NOMO-1 treated with dmso at 0.1 percent for 144 hours (cell line): ENCODE measurements around the gene ARHGEF28.

Experiments
- DNase-seq: peaks from one replicate; lab custom pipeline; 2025; ENCODE audit not compliant: unreplicated experiment; lab: John Stamatoyannopoulos, UW

ARHGEF28 gene

DNA sequence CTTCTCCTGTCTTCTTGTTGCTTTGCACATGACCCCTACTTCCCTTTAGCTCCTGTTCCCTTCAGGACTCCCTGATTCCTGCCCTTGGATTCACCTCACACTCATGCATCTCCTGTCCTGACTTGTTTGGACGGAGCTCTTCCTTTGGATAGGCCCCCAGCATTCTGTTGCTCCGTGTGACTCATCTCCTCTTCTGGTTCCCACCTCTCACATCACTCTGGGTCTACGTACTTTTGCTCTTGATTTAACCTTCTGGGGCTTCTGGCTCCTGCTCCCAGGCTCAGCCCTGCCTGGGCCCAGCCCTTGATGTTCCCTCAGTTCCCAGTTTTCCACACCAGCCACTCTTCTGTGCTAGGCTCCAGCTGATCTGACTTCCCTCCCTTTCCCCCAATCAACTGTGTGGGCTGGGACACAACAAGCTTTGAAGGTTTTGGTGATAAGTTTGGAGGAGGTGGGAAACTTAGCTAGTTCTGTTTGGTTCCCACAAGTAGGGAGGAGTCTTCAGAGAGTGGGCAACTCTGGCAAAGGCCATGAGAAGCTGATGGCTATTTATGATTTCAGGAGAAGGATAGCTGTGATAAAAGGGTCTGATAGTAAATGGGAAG, 331.5 kb downstream of the ARHGEF28 start:
- DNase-seq: no peak

DNA sequence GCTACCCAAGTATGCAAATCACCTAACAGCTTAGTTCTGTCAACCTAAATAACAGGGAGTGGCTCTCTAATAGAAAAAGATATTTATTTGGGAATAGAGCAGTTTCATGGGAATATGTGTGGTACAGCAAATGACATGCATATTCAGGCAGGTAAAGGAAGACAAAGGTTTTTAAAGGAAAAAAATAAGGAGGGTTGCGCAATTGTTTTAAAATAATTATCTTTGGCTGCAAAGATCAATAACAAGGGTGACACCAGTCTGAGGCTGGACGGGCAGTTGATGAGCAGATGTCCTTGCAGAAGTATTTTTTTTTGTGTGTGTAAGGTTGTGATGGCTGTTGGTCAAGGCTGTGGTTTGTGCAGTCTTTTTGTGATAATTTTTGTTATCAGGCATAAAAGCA, 332.0 kb downstream of the ARHGEF28 start:
- no peak for DNase-seq

DNA sequence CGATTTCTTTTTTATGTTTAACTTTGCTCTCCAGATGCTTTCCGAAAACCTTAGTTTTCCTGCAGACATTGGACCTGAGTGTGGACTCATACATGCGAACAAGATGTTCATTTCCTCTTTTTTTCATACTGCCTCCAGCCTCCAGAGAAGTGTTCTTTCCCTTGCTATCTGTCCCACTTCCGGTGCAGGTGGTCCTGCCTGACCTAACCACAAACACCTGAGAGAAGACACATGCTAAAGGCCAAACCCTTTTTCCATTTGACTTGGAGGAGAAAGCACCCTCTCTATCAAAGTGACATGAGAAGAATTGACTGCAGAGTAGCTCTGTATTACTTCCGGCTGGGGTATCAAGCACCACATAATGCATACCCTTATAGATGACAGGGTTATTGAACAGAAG, 334.0 kb downstream of the ARHGEF28 start:
- no peak for DNase-seq

DNA sequence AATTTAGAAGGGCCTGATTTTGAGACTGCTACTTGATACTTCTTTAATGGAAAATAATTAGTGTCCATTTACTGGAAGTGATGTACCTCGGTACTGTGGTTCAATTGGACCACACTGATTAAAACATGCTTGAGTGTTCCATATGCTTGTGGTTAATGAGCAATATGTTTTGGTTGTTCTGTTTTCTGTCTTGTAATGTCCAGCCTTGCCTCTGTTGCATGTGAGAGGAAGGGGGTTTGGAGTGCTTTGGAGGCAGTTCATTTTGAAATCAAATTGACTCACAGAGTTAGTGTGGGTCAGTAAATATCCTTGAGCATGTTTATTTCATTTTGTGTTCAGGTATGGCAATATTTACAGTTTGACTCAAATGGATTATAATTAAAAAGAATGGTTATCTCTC, 334.4 kb downstream of the ARHGEF28 start:
- no peak for DNase-seq

DNA sequence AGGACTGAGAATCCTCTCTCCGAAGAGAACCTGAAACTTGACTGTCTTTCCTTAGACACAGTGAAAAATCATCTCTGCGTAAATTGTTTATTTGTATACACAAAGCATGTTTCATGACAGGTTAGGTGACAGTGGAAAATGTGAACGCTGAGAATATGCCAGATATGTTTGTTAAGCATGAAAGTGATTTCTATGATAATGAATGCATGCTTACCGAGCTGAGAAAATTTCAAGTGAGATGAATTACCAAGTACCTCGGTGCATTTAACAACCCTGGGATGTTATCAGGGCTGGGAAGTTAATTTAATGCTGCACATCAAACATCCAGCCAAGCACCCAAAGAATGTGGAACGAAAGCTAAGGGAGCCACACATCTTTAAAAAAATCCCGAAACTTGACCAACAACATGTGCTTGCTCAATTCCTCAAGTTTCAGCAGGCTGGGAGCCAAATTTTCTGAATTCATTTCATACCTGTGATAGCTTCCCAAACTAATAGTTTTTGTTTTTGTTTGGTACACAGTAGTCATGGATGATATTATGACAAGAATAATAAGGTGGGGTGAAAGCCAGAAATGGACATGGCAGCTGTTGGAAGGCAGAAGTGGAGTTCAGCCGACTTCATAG, 336.9 kb downstream of the ARHGEF28 start:
- DNase-seq: no peak

DNA sequence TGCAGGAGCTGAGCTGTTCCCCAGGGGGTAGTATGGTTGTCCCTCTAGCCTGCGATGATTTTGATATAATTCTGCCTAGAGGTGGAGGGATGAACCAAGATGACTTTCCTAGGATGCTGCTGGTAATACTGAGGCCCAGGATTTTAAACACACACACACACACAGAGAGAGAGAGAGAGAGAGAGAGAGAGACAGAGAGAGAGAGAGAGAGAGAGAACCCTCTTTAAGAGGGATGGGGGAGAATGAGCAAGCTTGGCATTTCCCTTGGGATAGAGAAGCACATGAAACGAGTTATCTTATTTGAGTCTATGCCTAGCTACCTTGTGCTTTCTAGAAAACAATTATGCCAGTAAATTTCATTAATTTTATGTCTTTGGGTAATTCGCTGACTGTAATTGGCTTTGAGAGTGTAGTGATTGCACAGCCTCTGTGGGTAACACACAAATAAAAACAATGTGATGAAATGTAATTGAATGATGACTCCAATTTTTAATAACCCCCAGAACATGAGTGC, 338.4 kb downstream of the ARHGEF28 start:
- no peak for DNase-seq

DNA sequence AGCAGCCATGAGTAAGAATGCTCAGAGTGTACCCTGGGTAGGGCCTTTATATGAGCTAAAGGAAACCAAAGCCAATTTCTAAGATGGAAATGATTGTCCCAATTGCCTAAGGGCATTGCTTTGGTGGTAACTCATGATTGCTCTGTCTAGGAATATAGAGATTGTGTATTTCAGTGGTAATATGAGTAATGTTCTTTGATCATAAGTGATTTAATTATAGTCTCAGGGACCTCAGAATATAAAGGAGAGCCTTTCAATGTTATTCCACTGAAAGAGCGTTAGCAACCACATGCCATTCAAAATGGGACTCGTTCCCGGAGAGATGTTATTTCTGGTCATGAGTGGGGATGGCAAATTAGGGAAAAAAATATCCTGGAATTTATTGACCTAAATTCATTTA, 340.5 kb downstream of the ARHGEF28 start:
- no peak for DNase-seq

DNA sequence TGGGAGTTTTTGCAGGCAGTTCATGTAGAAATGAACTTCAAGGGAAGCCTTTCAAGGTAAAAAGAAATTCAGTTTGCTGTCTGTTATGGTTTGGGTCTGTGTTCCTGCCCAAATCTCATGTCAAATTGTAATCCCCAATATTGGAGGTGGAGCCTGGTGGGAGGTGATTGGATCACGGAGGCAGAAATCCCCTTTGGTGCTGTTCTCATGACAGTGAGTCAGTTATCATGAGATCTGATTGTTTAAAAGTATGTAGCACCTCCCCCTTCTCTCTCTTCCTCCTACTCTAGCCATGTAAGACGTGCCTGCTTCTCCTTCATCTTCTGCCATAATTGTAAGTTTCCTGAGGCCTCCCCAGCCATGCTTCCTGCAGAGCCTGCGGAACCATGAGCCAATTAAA, 341.4 kb downstream of the ARHGEF28 start:
- no peak for DNase-seq

DNA sequence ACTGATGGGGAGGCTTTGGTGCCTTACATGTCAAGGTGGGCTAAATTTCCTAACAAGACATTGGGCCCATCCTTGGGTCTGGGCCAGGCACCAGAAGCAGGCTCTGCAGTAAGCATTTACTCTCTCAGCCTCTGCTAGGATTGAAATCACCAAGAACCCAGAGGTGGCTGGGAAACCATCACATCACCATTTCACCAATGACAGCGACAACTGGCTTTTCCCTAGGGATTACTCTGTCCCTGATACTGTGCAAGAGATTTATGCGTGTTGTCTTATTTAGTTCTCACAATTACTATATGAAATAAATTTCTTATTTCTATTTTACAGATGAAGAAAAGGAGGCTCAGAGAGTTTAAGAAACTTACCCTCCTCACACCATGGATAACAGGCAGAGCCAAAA, 342.2 kb downstream of the ARHGEF28 start:
- DNase-seq: no peak

DNA sequence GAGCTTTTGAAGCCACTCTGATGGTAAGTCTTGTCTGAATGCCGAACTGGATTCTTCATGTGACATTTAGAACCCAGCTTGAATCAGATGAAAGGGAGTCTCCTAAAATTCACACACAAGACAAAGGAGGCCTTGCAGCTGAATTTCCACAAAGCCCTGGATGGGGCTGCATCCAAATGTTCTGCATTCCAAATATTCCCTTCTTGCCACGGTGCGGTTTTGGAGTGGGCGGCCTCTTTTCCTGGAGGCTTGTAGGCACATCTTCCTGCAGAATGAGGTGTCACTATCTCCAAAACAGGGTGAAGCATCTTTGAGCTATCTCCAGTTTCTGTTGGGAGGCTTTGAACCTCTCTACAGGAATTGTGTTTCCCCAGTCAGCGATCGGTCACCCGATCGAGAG, 342.7 kb downstream of the ARHGEF28 start:
- no peak for DNase-seq

DNA sequence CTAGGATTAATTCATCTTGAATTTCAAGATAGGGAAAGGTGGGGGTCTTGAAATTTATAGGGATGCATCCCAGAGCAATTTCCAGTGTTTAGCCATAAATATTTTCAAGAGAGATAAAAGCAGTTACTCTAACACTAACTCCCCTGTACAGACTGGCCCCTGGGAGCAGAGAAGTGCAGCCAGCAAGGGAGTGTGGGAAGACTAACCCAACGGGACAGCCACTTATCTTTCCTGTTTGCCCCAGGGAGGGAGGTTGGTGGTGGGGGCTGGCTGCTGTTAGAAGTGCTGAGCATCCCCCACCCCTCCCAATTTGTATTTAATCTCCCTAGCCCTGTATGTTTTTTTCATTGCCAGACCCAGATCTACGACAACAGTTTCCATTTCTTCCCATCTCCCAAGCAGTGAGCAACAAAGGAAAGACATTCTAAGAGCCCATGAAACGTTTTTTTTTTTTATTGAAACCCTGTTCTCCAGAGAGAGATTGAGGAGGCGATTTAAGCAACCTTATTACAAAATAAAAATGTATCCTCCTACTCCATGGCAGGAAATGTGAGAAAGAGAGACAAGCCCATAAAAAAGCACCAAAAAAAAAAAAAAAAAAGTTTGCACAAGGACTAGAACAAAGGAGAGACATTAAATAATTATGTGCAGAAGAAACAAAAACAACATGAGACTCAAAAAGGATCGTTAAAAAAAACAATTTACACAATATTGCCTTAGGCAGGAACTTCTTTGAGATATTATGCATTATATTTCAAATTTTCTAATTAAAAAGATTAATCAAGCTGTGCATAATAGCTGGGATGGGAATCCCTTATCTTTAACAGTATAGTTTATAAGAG, 343.4 kb downstream of the ARHGEF28 start:
- DNase-seq: no peak

DNA sequence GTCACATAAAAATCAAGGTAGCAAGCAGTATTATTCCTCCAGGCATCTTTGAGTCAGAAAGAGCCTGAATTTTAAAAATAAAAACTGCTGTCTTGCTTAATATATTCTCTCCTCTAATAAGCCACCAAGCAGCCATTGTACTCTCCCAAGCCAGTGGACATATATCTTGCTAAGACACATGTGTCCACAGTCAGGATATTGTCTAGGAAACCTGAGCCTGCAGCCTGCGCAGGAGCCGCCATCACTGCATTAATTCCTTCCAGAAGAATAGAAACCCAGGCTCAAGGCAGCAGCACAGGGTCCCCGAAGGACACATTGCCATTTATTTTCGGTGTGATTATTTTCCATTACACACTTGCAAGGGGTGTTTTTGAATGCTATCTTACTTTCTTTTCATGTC, 345.3 kb downstream of the ARHGEF28 start:
- DNase-seq: no peak

DNA sequence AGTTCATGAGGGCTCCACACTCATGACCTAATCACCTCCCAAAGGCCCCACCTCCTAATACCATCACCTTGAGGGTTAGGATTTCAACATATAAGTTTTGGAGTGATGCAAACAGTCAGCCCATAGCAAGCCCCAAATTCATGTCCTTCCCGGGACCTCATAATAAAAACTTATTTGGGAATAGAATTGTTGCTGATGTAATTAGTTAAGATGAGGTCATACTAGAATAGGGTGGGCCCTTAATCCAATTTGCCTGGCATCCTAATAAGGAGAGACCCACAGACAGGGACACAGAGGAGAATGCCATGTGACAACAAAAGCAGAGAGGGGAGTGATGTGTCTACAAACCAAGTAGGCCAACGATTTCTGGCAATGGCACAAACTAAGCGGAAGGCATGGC, 347.1 kb downstream of the ARHGEF28 start:
- DNase-seq: no peak

DNA sequence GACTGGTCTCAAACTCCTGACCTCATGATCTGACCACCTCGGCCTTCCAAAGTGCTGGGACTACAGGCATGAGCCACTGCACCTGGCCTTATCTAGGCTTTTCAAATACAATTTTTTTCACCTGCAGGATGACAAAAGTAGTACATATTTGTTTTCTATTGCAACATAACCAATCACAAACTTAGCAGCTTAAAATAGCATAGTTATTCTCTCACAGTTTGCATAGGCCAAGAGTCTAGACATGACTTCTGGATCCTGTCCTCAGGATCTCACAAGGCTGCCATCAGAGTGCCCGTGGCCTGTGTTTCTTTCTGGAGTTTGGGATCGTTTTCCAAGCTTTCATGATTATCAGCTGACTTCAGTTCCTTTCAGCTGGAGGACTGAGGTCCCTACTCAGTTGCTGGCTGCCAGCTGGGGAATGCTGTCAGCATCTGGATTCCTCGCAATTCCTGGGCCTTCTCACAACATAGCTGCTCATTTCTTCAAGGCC, 348.9 kb downstream of the ARHGEF28 start:
- no peak for DNase-seq

DNA sequence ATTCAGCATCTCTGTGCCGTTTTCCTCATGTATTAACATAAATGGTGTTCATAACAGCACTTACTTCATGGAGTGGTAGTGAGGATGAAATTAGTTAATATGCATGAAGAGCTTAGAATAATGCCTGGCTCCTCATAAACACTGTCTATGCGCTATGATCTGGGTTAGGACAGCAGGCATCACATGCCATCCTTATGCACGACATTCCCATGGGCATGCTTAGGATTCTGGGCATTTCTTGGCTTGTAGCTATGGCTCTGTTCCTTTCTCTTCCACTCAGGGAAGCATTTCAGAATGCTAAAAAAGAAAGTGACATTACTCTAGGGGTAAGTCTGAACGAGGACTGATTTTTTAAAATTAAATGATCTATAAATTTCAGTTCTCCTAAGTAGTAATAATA, 349.8 kb downstream of the ARHGEF28 start:
- DNase-seq: no peak

DNA sequence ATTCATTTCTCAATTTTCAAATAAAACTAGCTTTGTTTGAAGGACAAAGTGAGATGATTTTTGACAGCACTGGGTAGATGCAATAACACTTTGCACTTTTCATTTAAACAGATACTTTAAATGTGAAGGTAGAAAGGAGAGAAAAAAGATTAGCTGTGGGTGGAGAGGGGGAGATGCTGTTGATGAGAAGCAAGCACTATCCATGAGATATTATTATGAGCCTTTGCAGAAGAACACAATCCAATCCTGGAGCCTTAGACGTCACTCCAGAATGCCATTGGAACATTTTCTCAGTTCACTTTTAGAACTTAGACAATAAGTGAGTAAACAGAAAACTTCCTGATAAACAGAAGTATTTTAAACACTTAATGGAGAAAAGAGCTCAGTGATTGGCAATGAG, 351.1 kb downstream of the ARHGEF28 start:
- DNase-seq: no peak

DNA sequence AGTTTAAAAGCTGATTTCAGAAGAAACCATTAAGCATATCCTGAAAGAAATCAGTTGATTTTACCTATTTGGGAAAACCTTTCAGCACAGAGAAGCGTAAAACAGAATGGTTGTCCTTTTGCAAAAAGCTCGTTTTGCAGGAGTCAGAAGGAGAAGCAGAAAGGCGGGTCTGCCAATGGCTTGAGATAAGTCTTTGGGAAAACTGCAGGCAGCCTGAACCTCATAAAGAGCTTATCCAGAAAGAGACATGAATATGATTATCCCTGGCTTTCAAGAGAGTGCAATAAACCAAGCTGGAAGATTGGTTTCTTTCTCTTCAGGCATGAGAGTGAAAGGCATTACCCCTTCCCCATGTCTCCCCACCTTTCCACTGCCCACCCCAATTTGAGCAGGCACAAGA, 353.3 kb downstream of the ARHGEF28 start:
- no peak for DNase-seq

DNA sequence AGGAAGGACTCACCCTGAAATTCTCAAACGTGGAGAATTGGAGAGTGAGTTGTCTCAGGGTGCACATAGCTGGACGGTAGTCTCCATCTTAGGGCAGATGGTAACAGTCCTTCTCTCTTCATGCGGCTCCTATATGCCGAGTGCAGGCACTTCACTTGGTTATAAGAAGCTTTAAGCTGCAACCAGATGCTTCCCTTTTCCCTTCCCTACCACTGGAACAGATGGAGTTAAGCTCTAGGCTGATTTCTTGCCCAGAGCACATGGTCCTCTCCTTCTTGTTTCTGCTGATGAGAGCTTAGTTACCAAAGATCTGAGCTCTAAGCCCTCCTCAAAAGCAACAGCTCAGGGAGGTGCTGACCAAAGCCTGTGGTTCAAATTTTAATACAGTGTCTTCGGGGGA, 355.7 kb downstream of the ARHGEF28 start:
- no peak for DNase-seq

DNA sequence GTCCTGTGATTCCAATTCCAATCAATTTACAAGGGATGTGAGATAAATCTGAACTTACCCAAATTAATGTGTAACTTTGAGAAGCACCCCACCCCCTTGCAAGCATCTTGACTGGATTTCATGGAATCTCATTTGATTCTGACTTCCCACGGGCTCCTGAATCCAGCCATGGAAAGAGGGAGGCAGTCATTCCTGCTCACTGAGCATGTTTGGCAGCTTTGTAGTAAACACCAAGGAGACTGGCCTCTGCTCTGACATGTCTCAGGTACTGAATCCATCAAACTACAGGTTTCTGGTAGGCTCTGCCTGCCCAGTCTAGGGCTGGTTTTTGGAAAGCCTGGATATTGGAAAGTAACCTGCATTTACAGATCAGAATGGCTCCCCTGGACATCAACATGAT, 357.6 kb downstream of the ARHGEF28 start:
- no peak for DNase-seq

DNA sequence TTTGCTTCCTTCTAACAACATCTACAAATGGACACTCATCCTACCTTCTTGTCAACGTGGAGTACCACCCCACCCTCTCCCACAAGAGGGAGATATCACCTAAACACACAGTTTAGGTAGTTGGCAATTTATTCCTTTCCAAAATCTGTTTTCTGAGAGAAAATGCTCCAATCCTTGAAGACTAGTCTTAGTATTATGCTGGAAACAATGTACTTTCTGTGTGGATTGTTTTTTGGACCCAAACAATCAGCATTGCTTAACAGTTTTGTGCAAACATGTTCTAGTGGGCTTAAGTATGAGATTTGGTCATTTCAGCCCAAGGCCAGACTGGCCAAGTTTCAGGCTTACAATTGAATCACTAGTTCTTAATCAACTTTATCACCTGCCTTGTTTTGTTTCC, 359.1 kb downstream of the ARHGEF28 start:
- DNase-seq: no peak

DNA sequence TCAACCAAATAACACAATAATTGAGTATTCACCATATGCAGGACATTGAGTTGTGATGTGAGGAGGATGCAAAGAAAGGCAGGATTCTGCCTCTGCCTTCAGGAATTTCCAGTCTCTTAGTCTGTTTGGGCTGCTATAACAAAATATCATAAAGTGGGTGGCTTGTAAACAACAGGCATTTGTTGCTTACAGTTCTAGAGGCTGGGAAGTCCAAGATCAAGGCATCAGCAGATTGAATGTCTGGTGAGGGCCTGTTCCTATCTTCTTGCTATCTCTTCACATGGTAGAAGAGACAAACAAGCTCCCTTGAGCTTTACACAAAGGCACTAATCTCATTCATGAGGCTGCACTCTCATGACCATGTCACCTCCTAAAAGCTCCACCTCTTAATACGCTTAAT, 360.7 kb downstream of the ARHGEF28 start:
- no peak for DNase-seq

DNA sequence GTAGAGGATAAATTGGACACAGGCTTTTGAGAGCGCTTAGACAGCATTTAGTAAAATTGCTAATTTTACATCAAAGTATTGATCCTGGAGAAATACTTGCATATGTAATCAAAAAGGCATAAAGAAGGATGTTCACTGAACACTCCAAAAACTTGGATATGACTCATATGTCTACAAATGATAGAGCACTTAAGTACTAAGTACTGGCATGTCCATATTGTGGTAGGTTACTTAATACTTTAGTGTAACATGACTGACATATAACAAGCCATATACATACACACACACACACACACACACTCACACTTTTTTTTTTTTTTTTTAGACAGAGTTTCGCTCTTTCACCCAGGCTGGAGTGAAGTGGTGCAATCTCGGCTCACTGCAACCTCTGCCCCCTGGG, 361.9 kb downstream of the ARHGEF28 start:
- no peak for DNase-seq
